ENCODE data around the gene SLC37A2.

The SLC37A2 gene

DNA sequence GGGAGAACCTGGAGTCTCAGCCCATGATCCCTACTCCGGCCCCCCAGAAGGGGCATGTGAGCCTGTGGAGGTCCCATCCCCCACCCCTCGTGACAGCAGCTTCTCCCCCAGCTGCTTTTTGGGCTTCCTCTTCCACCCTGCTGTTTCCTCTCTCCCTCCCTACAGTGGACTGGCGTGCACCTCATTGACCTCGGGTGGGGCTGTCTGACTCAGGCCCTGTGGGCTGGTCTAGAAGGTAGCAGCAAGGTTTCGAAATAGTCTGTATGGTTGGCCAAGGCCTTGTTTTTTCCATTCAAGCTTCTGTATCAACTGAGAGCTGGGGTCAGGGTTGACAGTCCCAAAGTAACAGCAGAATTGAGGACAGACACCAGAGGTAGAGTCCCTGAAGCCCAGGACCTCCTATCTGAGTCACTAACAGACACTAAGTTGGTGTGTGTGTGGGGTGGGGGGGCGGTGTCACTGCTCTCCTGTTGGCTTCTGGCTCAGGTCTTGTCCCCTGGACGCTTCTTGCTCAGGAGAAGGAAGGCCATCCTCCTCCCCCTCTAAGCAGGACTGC is 7.7 kb downstream of the SLC37A2 start:
- TF ChIP-seq, protein P1, sequence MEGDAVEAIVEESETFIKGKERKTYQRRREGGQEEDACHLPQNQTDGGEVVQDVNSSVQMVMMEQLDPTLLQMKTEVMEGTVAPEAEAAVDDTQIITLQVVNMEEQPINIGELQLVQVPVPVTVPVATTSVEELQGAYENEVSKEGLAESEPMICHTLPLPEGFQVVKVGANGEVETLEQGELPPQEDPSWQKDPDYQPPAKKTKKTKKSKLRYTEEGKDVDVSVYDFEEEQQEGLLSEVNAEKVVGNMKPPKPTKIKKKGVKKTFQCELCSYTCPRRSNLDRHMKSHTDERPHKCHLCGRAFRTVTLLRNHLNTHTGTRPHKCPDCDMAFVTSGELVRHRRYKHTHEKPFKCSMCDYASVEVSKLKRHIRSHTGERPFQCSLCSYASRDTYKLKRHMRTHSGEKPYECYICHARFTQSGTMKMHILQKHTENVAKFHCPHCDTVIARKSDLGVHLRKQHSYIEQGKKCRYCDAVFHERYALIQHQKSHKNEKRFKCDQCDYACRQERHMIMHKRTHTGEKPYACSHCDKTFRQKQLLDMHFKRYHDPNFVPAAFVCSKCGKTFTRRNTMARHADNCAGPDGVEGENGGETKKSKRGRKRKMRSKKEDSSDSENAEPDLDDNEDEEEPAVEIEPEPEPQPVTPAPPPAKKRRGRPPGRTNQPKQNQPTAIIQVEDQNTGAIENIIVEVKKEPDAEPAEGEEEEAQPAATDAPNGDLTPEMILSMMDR (IDR thresholded peaks at IDR 0.05; ENCODE audit: borderline replicate concordance, insufficient read depth, low read depth, low read length), result no peak
- no peak overlapping the region for H3K4me3 ChIP-seq (ENCODE audit: low read depth, low read length)

DNA sequence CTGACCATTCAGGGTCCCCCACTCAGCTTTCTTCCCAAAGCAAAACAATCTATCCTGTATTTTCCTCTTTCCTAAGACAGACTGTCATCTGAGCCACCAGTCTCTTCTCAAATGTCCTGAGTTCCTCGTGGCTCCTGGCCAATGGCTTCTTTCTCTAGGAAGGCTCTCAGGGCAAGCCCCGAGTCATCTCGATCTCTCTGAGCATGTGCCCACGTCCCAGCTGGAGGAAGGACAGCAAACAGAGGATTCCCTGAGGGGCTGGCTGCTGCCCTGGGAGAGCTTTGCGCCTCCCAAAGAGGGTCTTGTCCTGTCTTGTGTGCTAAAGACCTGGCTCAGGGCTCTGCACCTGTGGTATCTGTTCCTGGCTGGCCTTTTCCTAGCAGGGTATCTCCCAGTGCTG is 8.3 kb downstream of the SLC37A2 start:
- TF ChIP-seq, protein P1 (IDR thresholded peaks at IDR 0.05; ENCODE audit: borderline replicate concordance, insufficient read depth, low read depth, low read length), result no peak

DNA sequence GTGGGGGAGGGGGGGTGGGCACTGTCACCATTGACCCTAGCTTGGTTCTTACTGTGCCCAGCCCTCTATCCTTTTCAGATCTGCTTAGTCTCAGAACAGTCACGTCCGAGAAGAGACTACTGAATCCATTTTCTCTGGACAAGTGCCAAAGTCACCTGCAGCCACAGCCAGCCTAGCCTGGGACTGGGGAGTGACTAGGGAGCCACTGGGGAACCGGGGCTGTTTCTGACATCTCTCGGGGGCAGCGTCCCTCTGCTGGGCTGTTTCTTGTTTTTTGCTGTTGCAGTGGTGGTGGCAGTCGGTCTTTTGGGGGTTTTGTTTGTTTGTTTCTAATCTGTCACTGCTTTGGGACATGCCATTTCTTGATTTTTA is 8.7 kb downstream of the SLC37A2 start:
- TF ChIP-seq, protein P1 (IDR thresholded peaks at IDR 0.05; ENCODE audit: borderline replicate concordance, insufficient read depth, low read depth, low read length), result no peak
- H3K4me3 ChIP-seq (ENCODE audit: low read depth, low read length), result no peak overlapping the region

More for the DNA sequence above, 8.3 kb downstream of the SLC37A2 start:
- H3K4me3 ChIP-seq (ENCODE audit: low read depth, low read length), result no peak overlapping the region

DNA sequence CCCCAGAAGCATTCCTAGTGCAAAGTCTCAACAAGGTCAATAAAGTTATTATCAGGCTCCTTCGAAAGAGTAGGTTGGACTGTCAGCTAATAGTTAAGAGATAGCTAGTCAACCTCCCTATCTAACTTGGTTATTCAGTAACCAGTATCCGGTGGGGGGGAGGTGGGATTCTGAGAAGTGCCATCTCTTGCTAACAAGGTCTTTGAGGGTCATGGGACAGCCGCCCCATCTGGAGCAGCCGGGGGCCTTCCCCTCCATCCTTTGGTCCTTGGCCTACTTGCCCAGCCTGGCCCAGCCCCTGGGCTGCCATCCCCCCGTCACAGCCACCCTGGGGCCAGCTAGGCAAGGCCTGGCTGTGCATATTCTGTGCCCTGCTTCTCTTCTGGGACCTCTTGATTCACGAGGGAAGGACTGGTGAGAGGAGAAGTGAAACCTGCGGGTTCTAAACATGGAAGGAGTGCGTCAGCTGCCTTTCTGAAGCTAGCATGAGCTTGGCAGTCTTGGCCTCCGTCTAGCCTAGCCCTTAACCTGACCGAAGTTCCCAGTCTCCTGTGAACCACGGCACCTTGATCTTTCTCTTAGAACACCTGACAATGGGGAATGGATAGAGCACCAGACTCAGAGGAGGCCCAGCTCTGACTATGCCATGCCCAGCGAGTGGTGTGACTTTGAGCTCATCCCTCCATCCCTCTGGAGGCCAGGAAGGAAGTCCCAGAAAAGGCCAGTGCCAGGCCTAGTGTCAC is 9.3 kb downstream of the SLC37A2 start:
- no peak overlapping the region for H3K4me3 ChIP-seq (ENCODE audit: low read depth, low read length)
- TF ChIP-seq, protein P1 (IDR thresholded peaks at IDR 0.05; ENCODE audit: borderline replicate concordance, insufficient read depth, low read depth, low read length), result no peak

DNA sequence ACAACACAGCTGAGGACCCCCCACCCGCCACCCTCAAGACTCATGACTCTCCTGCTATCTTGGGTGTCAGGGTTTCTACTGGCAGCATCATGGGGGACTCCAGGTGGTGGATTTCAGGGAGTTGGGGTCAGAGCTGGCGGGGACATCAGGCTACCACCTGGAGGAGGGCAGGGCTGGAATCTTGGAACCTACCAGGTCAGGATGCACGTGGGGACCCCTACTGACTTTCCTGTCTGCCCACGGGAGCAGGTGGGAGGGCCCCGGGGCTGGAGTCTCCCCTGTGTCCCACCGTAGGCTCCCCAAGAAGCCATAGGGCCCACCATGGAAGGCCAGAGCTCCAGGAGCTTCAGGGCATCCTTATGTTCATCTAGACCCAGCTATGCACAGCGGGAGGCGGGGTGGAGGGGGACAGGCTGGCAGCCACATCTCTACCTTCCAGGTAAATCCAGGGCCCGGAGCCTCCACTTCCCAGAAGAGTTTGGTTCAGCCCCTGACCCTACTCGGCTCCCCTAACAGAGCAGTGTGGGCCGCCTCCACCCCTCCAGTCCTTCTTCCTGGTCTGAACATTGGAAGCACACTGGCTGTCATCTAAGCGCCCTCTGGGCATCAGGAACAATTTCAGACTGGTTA is 10.0 kb downstream of the SLC37A2 start:
- H3K4me3 ChIP-seq (ENCODE audit: low read depth, low read length), result no peak overlapping the region

DNA sequence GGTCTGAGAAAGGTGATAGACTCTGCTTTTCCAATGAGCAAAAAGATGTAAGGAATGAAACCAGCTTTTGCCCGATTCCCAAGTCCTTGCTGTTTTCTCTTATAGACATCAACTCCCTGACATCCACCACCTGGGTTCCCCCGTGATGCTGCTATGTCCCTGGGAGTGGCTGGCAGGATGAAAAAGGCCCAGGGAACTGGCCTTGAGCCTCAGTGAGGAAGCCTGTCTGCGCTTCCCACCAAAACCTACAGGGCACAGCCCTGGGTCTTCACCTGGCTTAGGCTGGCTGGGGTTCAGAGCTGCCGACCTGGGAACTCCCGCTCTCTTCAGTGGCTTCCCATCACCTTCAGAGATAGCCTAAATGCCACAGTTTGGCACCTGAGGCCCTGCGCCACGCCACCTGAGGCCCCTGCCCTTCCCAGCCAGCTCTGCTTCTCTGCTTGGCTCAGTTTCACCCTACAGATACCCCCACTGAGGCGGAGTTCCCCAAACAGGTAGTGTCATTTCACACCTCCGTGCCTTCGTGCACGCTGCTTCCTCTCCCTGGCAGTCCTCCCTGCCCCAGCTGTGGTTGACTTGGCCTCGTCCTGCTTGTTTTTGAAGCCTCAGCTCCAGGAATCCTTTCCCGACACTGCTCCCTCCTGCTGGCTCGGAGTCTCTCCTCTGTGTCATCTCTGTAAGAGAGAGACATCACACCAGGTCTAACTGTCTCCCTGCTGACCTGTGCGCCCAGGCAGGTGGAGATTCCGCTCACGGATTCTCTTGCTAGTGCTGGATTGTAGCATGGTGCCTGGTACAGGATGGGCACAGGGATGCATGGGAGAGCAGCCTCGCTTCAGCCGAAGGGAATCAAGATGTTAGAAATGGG is 10.7 kb downstream of the SLC37A2 start:
- TF ChIP-seq, protein P1 (IDR thresholded peaks at IDR 0.05; ENCODE audit: borderline replicate concordance, insufficient read depth, low read depth, low read length), result no peak
- no peak overlapping the region for H3K4me3 ChIP-seq (ENCODE audit: low read depth, low read length)

More for the DNA sequence above, 10.0 kb downstream of the SLC37A2 start:
- TF ChIP-seq, protein P1 (IDR thresholded peaks at IDR 0.05; ENCODE audit: borderline replicate concordance, insufficient read depth, low read depth, low read length), result no peak

Measured in GM12875 (cell line).